ENCODE measurements around the gene DCHS2.

DNA sequence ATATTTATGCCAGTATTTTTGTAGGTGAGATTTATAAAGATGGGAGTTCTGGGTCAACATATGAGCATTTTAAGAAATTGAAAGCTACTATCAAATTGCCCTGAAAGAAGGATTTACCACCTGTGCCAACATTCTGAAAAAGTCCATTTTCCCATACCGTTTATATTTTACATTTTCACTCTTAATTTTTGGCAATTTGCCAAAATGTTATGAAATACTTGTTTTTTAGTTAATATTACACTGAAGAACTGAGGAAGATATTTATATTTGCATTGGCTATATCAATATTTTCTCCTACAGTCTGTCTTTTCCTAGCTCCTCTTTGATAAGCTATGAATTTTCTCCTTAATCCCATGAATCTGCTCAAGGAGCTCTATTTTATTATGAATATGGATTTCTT lies 52.4 kb downstream of the DCHS2 start:
- no peak for TF ChIP-seq POLR2A (IDR thresholded peaks at IDR 0.05; ENCODE audit: low read length)
- no peak for TF ChIP-seq GATA1 (IDR thresholded peaks at IDR 0.05; ENCODE audit: low read depth, low read length)
